Fibroblast of lung (primary cell): Measurements from ENCODE around the gene UCP2.

Experiments used
- CTCF ChIP-seq, 2 donors: IDR thresholded peaks in 1 of 2; conservative IDR thresholded peaks in 1 of 2; 1 replicate in 1 of 2; 2 replicates in 1 of 2; pipeline ENCODE4 v1.5.1; 2011 to 2012; ENCODE audit warnings: low read length in 2 of 2, control low read depth in 1 of 2, inconsistent platforms in 1 of 2, low read depth in 1 of 2, mild to moderate bottlenecking in 1 of 2
- EZH2 ChIP-seq: IDR thresholded peaks from 2 replicates; pipeline ENCODE4 v1.5.1; 2012; ENCODE audit warnings: low read length, control low read depth, mild to moderate bottlenecking; ENCODE audit errors: missing control alignments

DNA sequence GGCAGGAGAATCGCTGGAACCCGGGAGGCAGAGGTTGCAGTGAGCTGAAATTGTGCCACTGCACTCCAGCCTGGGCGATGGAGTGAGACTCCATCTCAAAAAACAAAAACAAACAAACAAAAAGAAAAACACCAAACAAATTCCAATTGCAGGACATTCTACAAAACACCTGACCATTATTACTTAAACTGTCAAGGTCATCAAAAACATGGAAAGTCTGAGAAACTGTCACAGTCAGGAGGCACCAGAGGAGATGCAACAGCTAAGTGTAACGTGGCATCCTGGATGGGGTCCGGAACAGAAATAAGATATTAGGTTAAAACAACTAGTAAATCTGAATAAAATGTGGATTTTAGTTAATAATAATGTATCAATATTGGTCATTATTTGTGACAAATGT lies 32.7 kb downstream of the UCP2 start:
- TF ChIP-seq CTCF (conservative IDR thresholded peaks at IDR 0.05 in 1 of 2, IDR thresholded peaks at IDR 0.05 in 1 of 2; ENCODE audit: low read depth in 1 of 2, low read length in 2 of 2) (no peak), EZH2 (no peak)
